GM19351 (cell line): ENCODE results near the gene EVPL.
"Not testable (repeated sequence)": the region's sequence is repeated elsewhere in the genome, so short reads cannot be mapped to it uniquely, and the experiment has no call there.

Experiments used
- ATAC-seq: cut with Tn5 transposase; IDR thresholded peaks from one replicate; pipeline ENCODE4 v1.9.1; 2021; ENCODE audit warnings: mild to moderate bottlenecking, moderate library complexity; ENCODE audit not compliant: unreplicated experiment

The EVPL gene

DNA sequence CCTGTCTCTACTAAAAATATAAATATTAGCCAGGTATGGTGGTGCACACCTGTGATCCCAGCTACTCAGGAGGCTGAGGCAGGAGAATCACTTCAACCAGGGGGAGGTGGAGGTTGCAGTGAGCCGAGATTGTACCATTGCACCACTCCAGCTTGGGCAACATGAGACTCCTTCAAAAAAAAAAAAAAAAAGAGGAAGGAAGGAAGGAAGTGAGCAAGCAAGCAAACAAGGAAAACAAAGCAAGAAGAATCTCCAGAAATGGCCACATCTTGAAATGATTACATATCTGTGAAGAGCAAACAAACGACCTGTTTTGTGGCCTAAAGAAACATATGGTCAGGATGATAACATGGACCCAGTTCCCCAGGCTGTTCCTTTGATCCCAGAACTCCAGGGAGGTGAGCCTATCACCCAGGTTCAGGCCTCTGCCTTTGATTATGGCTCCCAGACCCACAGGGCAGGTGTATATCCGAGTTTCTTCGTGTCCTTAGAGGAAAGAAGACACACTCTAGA is 57.0 kb downstream of the EVPL start:
- ATAC-seq, result no peak

DNA sequence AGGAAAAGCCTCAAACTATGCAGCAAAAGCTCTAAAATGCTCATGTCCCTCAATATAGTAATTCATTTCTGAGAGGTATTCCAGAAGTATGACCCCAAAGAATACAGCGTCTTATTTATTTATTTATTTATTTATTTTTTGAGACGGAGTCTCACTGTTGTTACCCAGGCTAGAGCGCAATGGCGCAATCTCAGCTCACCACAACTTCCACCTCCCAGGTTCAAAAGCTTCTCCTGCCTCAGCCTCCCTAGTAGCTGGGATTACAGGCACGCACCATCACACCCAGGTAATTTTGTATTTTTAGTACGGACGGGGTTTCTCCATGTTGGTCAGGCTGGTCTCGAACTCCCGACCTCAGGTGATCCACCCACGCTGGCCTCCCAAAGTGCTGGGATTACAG is 58.1 kb downstream of the EVPL start:
- ATAC-seq, result not testable (repeated sequence)

DNA sequence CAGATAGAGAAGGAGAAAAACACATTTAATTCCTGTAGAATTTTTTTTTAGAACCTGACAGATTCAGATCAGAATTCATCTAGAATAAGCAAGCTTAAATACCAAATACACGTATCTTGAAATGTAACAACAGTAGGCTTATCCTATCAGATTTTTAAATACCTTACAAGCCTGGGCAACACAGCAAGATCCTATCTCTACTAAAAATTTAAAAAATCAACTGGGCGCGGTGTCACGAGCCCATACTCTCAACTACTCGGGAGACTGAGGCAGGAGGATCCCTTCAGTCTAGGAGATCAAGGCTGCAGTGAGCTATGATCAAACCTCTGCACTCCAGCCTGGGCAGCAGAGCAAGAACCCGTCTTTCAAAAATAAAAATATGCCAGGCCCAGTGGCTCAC is 61.6 kb downstream of the EVPL start:
- ATAC-seq, result no peak

DNA sequence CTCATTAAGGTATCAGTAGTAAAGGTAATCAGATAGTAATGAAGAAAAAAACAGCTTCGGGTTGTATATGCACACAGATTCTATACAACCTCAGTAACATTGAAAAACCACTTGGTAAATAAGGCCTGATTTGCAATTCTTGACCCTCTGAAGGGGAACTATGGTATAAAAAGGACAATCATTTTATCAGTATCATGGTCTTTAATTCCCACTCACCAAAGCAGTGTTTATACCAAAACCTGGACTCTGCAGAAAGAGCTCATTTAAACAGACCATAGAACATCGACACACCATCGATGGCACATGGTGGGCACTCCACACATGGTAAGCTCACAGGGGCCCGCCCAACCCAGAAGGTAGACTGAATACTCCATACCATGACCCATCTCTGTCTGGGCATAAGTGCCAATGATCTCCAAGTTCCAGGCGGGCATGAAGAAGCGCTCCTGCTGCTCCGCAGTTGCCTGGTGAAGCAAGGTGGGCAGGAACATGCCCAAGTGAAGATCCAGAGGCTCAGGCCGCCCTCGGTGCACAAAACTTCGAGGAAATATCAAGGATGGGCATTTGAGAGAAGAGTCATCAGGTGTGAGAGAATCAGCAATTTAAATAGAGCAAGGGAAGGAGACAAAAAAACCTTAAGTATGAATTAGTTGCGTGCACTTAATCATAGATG is 67.1 kb downstream of the EVPL start:
- no peak for ATAC-seq

DNA sequence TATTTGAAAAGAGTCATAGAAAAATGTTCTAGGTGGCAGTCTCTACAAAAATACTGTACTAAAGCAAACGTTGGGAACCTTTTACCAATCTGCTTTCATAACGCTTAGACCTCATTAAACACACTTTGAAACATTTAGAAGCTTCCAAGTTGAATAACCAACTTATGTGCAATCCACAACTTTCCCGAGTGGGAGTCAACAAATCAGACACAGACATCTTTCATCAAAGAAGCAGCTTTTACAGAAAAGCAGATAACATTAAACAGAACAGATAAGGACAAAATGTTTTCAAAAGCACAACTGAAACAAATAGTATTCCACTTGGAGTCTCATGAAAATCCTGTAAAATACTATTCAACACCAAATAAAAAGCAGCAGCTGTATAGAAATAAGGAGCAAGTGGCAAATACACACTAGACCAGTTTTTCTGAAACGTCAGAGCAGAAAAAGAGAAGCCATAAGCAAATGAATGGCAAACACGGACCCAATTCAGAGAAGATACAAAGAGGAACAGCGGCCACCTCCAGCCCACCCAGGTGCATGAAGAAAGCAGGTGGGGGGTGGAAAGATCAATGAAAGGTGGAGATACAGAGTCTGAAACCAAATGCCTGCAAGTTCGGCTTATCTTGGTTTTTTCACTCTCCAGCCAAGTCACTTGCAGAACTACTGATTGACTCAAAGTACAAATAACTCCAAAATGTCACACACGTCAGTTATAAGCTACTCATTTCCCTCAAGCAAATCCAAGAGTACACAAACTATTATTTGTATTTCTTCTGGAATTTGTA is 67.9 kb downstream of the EVPL start:
- ATAC-seq, result no peak
